Measurements from ENCODE around the gene DLG2. TPM values are rescaled to one million over a fixed set of nuclear protein-coding genes. Genes with fewer than 3 reads are reported as not detected.

Gene DLG2
- total and polyA plus RNA-seq, 4 donors, result 0.30 to 5.5 (median 0.68) TPM

GRCh38 chr11:83727251-83727650 is 1899.9 kb downstream of the DLG2 start:
- H3K9me3 ChIP-seq (ENCODE audit: control insufficient read depth in 4 of 4, low read length in 3 of 4), result no peaks in the 10 kb centered on the region
- TF ChIP-seq RAD21 (IDR thresholded peaks at IDR 0.05) (no peak), YY1 (IDR thresholded peaks at IDR 0.05) (no peak), JUND (IDR thresholded peaks at IDR 0.05) (no peak), TAF1 (conservative IDR thresholded peaks at IDR 0.05) (no peak), SP1 (IDR thresholded peaks at IDR 0.05) (no peak), RXRA (IDR thresholded peaks at IDR 0.05) (no peak), HNF4G (IDR thresholded peaks at IDR 0.05) (no peak), EGR1 (IDR thresholded peaks at IDR 0.05; ENCODE audit: low read depth in 2 of 2) (no peak), HNF4A (conservative IDR thresholded peaks at IDR 0.05) (no peak), NR2F2 (IDR thresholded peaks at IDR 0.05) (no peak), FOXA2 (IDR thresholded peaks at IDR 0.05) (no peak), GABPA (IDR thresholded peaks at IDR 0.05 in 1 of 2, conservative IDR thresholded peaks at IDR 0.05 in 1 of 2) (no peak), FOXA1 (IDR thresholded peaks at IDR 0.05) (no peak)
- TF ChIP-seq, protein P1, sequence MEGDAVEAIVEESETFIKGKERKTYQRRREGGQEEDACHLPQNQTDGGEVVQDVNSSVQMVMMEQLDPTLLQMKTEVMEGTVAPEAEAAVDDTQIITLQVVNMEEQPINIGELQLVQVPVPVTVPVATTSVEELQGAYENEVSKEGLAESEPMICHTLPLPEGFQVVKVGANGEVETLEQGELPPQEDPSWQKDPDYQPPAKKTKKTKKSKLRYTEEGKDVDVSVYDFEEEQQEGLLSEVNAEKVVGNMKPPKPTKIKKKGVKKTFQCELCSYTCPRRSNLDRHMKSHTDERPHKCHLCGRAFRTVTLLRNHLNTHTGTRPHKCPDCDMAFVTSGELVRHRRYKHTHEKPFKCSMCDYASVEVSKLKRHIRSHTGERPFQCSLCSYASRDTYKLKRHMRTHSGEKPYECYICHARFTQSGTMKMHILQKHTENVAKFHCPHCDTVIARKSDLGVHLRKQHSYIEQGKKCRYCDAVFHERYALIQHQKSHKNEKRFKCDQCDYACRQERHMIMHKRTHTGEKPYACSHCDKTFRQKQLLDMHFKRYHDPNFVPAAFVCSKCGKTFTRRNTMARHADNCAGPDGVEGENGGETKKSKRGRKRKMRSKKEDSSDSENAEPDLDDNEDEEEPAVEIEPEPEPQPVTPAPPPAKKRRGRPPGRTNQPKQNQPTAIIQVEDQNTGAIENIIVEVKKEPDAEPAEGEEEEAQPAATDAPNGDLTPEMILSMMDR (IDR thresholded peaks at IDR 0.05; ENCODE audit: low read depth, low read length, missing input control), result no peak
- TF ChIP-seq, protein P2, sequence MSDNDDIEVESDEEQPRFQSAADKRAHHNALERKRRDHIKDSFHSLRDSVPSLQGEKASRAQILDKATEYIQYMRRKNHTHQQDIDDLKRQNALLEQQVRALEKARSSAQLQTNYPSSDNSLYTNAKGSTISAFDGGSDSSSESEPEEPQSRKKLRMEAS (IDR thresholded peaks at IDR 0.05), result no peak
- TF ChIP-seq, protein P3, sequence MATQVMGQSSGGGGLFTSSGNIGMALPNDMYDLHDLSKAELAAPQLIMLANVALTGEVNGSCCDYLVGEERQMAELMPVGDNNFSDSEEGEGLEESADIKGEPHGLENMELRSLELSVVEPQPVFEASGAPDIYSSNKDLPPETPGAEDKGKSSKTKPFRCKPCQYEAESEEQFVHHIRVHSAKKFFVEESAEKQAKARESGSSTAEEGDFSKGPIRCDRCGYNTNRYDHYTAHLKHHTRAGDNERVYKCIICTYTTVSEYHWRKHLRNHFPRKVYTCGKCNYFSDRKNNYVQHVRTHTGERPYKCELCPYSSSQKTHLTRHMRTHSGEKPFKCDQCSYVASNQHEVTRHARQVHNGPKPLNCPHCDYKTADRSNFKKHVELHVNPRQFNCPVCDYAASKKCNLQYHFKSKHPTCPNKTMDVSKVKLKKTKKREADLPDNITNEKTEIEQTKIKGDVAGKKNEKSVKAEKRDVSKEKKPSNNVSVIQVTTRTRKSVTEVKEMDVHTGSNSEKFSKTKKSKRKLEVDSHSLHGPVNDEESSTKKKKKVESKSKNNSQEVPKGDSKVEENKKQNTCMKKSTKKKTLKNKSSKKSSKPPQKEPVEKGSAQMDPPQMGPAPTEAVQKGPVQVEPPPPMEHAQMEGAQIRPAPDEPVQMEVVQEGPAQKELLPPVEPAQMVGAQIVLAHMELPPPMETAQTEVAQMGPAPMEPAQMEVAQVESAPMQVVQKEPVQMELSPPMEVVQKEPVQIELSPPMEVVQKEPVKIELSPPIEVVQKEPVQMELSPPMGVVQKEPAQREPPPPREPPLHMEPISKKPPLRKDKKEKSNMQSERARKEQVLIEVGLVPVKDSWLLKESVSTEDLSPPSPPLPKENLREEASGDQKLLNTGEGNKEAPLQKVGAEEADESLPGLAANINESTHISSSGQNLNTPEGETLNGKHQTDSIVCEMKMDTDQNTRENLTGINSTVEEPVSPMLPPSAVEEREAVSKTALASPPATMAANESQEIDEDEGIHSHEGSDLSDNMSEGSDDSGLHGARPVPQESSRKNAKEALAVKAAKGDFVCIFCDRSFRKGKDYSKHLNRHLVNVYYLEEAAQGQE (IDR thresholded peaks at IDR 0.05), result no peak
- TF ChIP-seq, protein P4, sequence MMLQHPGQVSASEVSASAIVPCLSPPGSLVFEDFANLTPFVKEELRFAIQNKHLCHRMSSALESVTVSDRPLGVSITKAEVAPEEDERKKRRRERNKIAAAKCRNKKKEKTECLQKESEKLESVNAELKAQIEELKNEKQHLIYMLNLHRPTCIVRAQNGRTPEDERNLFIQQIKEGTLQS (IDR thresholded peaks at IDR 0.05), result no peak
- no peak overlapping the region for H3K4me3 ChIP-seq (ENCODE audit: low read depth in 1 of 3, low read length in 3 of 3)
- no peak overlapping the region for H3K27ac ChIP-seq (ENCODE audit: low read depth in 1 of 2, low read length in 2 of 2)
- 95% methylated on average over 1 of the region's 1 CpG for WGBS
- no peak overlapping the region for H3K9ac ChIP-seq (ENCODE audit: low read depth in 1 of 2, low read length in 2 of 2)
- no peak for DNase-seq (ENCODE audit: low spot score)
- no peaks in the 10 kb centered on the region for H3K36me3 ChIP-seq (ENCODE audit: control insufficient read depth in 4 of 4, insufficient read depth in 3 of 4, low read depth in 1 of 4, low read length in 3 of 4)
- peaks cover 0 to 8% (median 7%) of the 10 kb centered on the region in 4 donors for H3K4me1 ChIP-seq (ENCODE audit: control insufficient read depth in 4 of 4, insufficient read depth in 4 of 4, low read length in 3 of 4)
- H3K27me3 ChIP-seq (ENCODE audit: control insufficient read depth in 4 of 4, insufficient read depth in 4 of 4, low read length in 3 of 4), result no peaks in the 10 kb centered on the region

DNA sequence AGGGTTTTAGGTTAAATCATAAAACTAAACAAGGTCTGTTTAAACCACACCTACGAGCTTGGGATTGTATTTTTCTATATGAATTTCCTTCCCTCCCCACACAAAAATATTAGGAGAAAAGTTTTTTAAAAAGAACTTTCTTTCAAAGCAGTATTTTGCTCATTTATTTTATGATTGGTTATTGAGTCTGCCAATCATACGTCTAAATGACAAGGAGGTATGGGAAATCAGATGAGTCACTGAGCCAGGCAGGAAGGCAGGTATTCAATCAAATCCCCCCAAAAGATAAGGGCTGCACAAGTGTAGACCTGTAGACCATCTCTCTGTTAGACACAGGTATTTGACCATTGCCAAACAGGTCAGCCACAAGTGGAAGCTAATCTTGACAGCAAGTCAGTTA is 1900.8 kb downstream of the DLG2 start:
- H3K36me3 ChIP-seq (ENCODE audit: control insufficient read depth in 4 of 4, insufficient read depth in 3 of 4, low read depth in 1 of 4, low read length in 3 of 4), result no peaks in the 10 kb centered on the region
- DNase-seq (ENCODE audit: low spot score), result no peak
- WGBS, result 81% methylated on average over 2 of the region's 2 CpGs
- no peak for TF ChIP-seq ZBTB33 (IDR thresholded peaks at IDR 0.05)
- TF ChIP-seq SP1 (IDR thresholded peaks at IDR 0.05), result no peak
- TF ChIP-seq FOXA1 (IDR thresholded peaks at IDR 0.05), result no peak
- TF ChIP-seq, protein P3 (IDR thresholded peaks at IDR 0.05), result no peak
- TF ChIP-seq, protein P1 (IDR thresholded peaks at IDR 0.05; ENCODE audit: low read depth, low read length, missing input control), result no peak
- TF ChIP-seq RAD21 (IDR thresholded peaks at IDR 0.05), result no peak
- TF ChIP-seq TAF1 (conservative IDR thresholded peaks at IDR 0.05), result no peak
- no peak for TF ChIP-seq HNF4A (conservative IDR thresholded peaks at IDR 0.05)
- TF ChIP-seq EGR1 (IDR thresholded peaks at IDR 0.05; ENCODE audit: low read depth in 2 of 2), result no peak
- no peak for TF ChIP-seq GABPA (IDR thresholded peaks at IDR 0.05 in 1 of 2, conservative IDR thresholded peaks at IDR 0.05 in 1 of 2)

More for the DNA sequence above, 1900.8 kb downstream of the DLG2 start:
- H3K4me3 ChIP-seq (ENCODE audit: low read depth in 1 of 3, low read length in 3 of 3), result no peak overlapping the region
- H3K27me3 ChIP-seq (ENCODE audit: control insufficient read depth in 4 of 4, insufficient read depth in 4 of 4, low read length in 3 of 4), result no peaks in the 10 kb centered on the region
- no peaks in the 10 kb centered on the region for H3K9me3 ChIP-seq (ENCODE audit: control insufficient read depth in 4 of 4, low read length in 3 of 4)
- H3K27ac ChIP-seq (ENCODE audit: low read depth in 1 of 2, low read length in 2 of 2), result no peak overlapping the region
- H3K4me1 ChIP-seq (ENCODE audit: control insufficient read depth in 4 of 4, insufficient read depth in 4 of 4, low read length in 3 of 4), result peaks cover 0 to 8% (median 7%) of the 10 kb centered on the region in 4 donors
- no peak overlapping the region for H3K9ac ChIP-seq (ENCODE audit: low read depth in 1 of 2, low read length in 2 of 2)
